Psoas muscle (tissue), 8 donors: ENCODE results near the gene MLH3. TPM values are rescaled to one million over a fixed set of nuclear protein-coding genes. Genes with fewer than 3 reads are reported as not detected.

Experiments
- ATAC-seq, 4 donors: fragments of 200-7000 bp; cut with Tn5 transposase; one replicate each; pipeline ENCODE4 v1.9.1; 2020; ENCODE audit warnings: moderate library complexity in 3 of 4, mild to moderate bottlenecking in 2 of 4
- DNase-seq, 2 donors: peaks; one replicate each; pipeline ENCODE4 v3.0.0-alpha.2; 2020
- H3K27ac ChIP-seq: fragments of 200-600 bp; one replicate; pipeline ENCODE4 v1.8.0; 2022
- H3K27me3 ChIP-seq, 3 donors: fragments of 200-600 bp in 1 of 3; one replicate each; pipeline versions ENCODE4 v1.6.1 to v1.8.0; 2013 to 2022; ENCODE audit warnings: low read length in 2 of 3, mild to moderate bottlenecking in 2 of 3, moderate library complexity in 1 of 3; ENCODE audit not compliant: insufficient read depth in 3 of 3
- H3K36me3 ChIP-seq, 2 donors: fragments of 200-600 bp in 1 of 2; one replicate each; pipeline versions ENCODE4 v1.6.1 to v1.8.0; 2013 to 2022; ENCODE audit warnings: low read depth in 1 of 2, mild to moderate bottlenecking in 1 of 2, moderate library complexity in 1 of 2; ENCODE audit not compliant: insufficient read depth in 1 of 2
- H3K4me1 ChIP-seq: fragments of 200-600 bp; one replicate; pipeline ENCODE4 v1.8.0; 2022
- H3K4me3 ChIP-seq: fragments of 200-600 bp; one replicate; pipeline ENCODE4 v1.8.0; 2022; ENCODE audit warnings: mild to moderate bottlenecking
- H3K9me3 ChIP-seq: fragments of 200-600 bp; one replicate; pipeline ENCODE4 v1.8.0; 2022
- CTCF ChIP-seq: fragments of 200-600 bp; IDR thresholded peaks from one replicate; pipeline ENCODE4 v1.8.0; 2022; ENCODE audit warnings: antibody characterized with exemption
- WGBS, 3 donors: extraction: QIAGEN DNeasy Blood & Tissue Kit; methylation state at CpG; one replicate each; pipeline versions ENCODE4 v1.1.6 to v1.1.7; 2013; 5-methylcytosine and 5-hydroxymethylcytosine counted together
- intact Hi-C, 2 donors: fragments of 100-400 bp; cut with DNase I; formaldehyde crosslinking; loops; one replicate each; pipeline versions ENCODE4 v1.11.0 to v1.14.2; 2022
- polyA plus RNA-seq, 3 donors: library from polyadenylated mRNA; stranded (reverse); fragments of 200-250 nt; gene quantifications; one replicate each; pipeline ENCODE4 v1.2.3, GENCODE V29; 2013
- total RNA-seq, 4 donors: library from RNA; stranded (reverse); fragmentation: NEBNext Ultra II Directional in 2 of 4; extraction: Animal tissue kit (Norgen Biotek cat#: 25700) in 2 of 4; gene quantifications; one replicate each; pipeline versions ENCODE4 v1.2.1 to v1.2.4, GENCODE V29; 2021 to 2023
- donor health status: healthy with polysubstance abuse.
- donor health status: DM: no; HTN: no; CAD: no; lungs with moderate emphysema.
- donor health status: Bipolar disorder and iron deficiency.
- donor health status: healthy.
- donor health status: DM: yes; HTN: yes; CAD: no.
- donor health status: DM: no; HTN: no; CAD: no.
- donor health status: DM: no; HTN: no; CAD: no.
- donor health status: DM: yes; HTN: yes; CAD: no.

Gene MLH3
- total and polyA plus RNA-seq, 7 donors: 7.9 to 24.1 (median 15.7) TPM

GRCh38 chr14:74968811-74969210, 82.5 kb downstream of the MLH3 start:
- no peak for DNase-seq
- no peak for TF ChIP-seq CTCF
- intact Hi-C loops: no loop called here
- Histone ChIP-seq H3K27me3 (no peaks in the 10 kb centered on the region), H3K4me1 (peaks cover 14% of the 10 kb centered on the region), H3K27ac (no peak overlapping the region), H3K36me3 (no peaks in the 10 kb centered on the region), H3K4me3 (no peak overlapping the region), H3K9me3 (no peaks in the 10 kb centered on the region)
- WGBS, 3 donors: 84 to 92% (median 85%) methylated on average over 1 of the region's 1 CpG
- ATAC-seq: no peak

DNA sequence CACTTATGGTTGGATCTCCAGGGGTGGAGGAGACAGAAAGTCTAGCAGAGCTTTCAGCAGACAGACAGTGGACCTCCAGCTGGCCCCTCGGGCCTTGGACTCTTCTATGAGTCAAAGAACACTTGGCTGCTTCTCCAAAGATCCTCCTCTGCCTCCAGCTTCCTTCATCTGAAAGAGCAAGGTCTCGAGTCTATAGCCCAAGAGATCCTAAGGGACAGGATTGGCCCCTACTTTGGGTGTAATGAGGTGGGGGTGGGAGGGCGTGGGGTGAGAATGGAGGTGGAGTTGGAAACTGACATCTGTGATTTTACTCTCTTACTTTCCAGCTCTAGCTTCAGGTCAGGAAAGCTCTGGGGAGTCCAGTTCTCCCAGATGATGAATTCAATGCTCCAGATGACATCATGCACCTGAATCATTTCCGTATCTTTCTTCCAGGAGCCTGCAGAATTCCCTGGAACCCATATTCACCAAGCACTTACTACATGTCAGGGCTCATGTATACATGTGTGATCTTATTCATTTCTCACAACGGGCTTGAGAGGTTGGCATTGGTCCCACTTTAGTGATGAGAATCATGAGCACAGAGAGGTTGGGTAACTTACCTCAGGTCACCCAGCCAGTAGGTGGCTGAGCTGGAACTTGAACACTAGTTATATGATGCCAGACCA, 85.6 kb downstream of the MLH3 start:
- no peak for ATAC-seq

DNA sequence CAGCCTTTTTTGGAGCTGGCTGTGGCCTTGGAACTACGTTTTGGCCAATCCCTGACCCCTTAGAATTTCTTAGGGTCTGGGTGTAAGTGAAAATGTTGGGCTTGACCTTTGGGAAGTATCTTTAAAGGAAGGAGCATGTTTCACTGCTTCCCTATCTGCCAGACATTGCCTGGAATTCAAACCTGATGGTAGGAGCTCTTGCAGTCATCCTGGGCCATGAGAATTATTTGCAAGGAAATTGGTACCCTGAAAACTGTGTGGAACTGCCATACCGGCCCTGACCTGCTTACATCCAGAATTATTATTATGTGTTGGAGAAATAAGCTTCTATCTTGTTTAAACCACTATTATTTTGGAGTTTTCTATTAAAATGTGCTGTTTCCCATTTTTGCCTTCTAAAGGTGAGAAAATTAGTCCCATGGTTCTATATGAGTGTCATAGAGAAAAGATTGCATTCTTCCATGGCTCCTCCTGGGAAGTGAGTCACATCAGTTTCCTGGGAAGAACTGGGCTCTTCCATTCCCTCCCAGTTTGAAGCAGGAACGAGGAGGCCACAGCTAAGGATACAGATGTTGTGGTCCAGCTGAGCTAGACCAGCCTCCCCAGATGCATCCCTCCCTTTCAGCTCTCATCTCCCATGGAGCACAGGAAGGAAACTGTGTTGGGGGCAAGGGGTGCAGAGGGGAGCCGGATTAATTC, 86.3 kb downstream of the MLH3 start:
- no peak for TF ChIP-seq CTCF
- intact Hi-C loops: no loop called here
- Histone ChIP-seq H3K27ac (peak overlapping the region; percentile 61), H3K4me1 (peaks cover 11% of the 10 kb centered on the region), H3K27me3 (no peaks in the 10 kb centered on the region), H3K4me3 (no peak overlapping the region), H3K9me3 (no peaks in the 10 kb centered on the region), H3K36me3 (no peaks in the 10 kb centered on the region)
- WGBS, 3 donors: 63 to 80% (median 68%) methylated on average over 4 of the region's 4 CpGs
- DNase-seq: no peak
- no peak for ATAC-seq

More for the DNA sequence above, 85.6 kb downstream of the MLH3 start:
- WGBS, 3 donors: 62 to 67% (median 64%) methylated on average over 5 of the region's 5 CpGs
- peak overlapping the region; percentile 61 for H3K27ac ChIP-seq
- intact Hi-C loops: no loop called here
- H3K27me3 ChIP-seq: no peaks in the 10 kb centered on the region
- H3K4me1 ChIP-seq: peaks cover 11% of the 10 kb centered on the region
- no peak for DNase-seq
- no peaks in the 10 kb centered on the region for H3K9me3 ChIP-seq
- no peak for TF ChIP-seq CTCF
- H3K36me3 ChIP-seq: no peaks in the 10 kb centered on the region
- no peak overlapping the region for H3K4me3 ChIP-seq

Other genes with a start within 250 kb of the MLH3 start
- not detected for gene PROX2, start 175.3 kb downstream of the MLH3 start, total RNA-seq
- gene PROX2, start 175.3 kb downstream of the MLH3 start, polyA plus RNA-seq: not detected
- gene DLST, start 169.6 kb downstream of the MLH3 start, total RNA-seq: 100 to 1,000 TPM; 133 to 221 (median 144) TPM
- gene DLST, start 169.6 kb downstream of the MLH3 start, polyA plus RNA-seq: 100 to 1,000 TPM in 2 of 3 donors, 10 to 100 TPM in 1; 97.7 to 162 (median 123) TPM
- gene RPS6KL1, start 128.2 kb downstream of the MLH3 start, total RNA-seq: 10 to 100 TPM; 23.0 to 34.1 (median 28.1) TPM
- gene RPS6KL1, start 128.2 kb downstream of the MLH3 start, polyA plus RNA-seq: 10 to 100 TPM in 2 of 3 donors, 1 to 10 TPM in 1; 9.4 to 25.6 (median 11.1) TPM
- 1 to 10 TPM; 4.1 to 9.8 (median 8.1) TPM for gene PGF, start 95.9 kb downstream of the MLH3 start, total RNA-seq
- 1 to 10 TPM; 2.5 to 9.2 (median 2.6) TPM for gene PGF, start 95.9 kb downstream of the MLH3 start, polyA plus RNA-seq
- 10 to 100 TPM; 44.5 to 68.9 (median 54.6) TPM for gene EIF2B2, start 48.5 kb downstream of the MLH3 start, total RNA-seq
- gene EIF2B2, start 48.5 kb downstream of the MLH3 start, polyA plus RNA-seq: 10 to 100 TPM; 64.4 to 91.9 (median 74.8) TPM
- 10 to 100 TPM in 2 of 4 donors, 1 to 10 TPM in 2; 7.1 to 22.0 (median 10.6) TPM for gene ACYP1, start 12.6 kb upstream of the MLH3 start, total RNA-seq
- 10 to 100 TPM; 11.7 to 25.9 (median 17.1) TPM for gene ACYP1, start 12.6 kb upstream of the MLH3 start, polyA plus RNA-seq
- gene ZC2HC1C, start 18.2 kb upstream of the MLH3 start, total RNA-seq: 1 to 10 TPM; 2.5 to 6.4 (median 3.6) TPM
- 10 to 100 TPM in 1 of 3 donors, 1 to 10 TPM in 2; 2.7 to 17.3 (median 8.8) TPM for gene ZC2HC1C, start 18.2 kb upstream of the MLH3 start, polyA plus RNA-seq
- 100 to 1,000 TPM in 1 of 4 donors, 10 to 100 TPM in 3; 69.1 to 116 (median 88.5) TPM for gene NEK9, start 75.6 kb upstream of the MLH3 start, total RNA-seq
- gene NEK9, start 75.6 kb upstream of the MLH3 start, polyA plus RNA-seq: 10 to 100 TPM; 17.9 to 49.0 (median 28.0) TPM
- gene TMED10, start 125.1 kb upstream of the MLH3 start, total RNA-seq: 100 to 1,000 TPM; 128 to 203 (median 159) TPM
- gene TMED10, start 125.1 kb upstream of the MLH3 start, polyA plus RNA-seq: 100 to 1,000 TPM in 2 of 3 donors, 10 to 100 TPM in 1; 88.2 to 255 (median 101) TPM
- gene FOS, start 227.4 kb upstream of the MLH3 start, total RNA-seq: 100 to 1,000 TPM in 2 of 4 donors, 10 to 100 TPM in 2; 20.7 to 279 (median 95.1) TPM
- gene FOS, start 227.4 kb upstream of the MLH3 start, polyA plus RNA-seq: 10 to 100 TPM; 15.5 to 51.0 (median 33.8) TPM